Memory B cell (primary cell): ENCODE results near the gene MED12.

Source experiments
- ATAC-seq: fragments of 150-1000 bp; cut with Tn5 transposase; 2 replicates; pipeline ENCODE4 v1.10.0; 2021; ENCODE audit warnings: low read depth, mild to moderate bottlenecking, moderate library complexity
- DNase-seq, 2 donors: peaks; one replicate each; pipeline ENCODE4 v3.0.0; 2022; ENCODE audit warnings: low spot score in 2 of 2
- H3K27ac Mint-ChIP-seq: one replicate; pipeline ENCODE4 v1.8.0; 2022; ENCODE audit warnings: mild to moderate bottlenecking, moderate library complexity, mixed read lengths
- H3K27me3 Mint-ChIP-seq: one replicate; pipeline ENCODE4 v1.8.0; 2022; ENCODE audit warnings: mixed read lengths
- H3K36me3 Mint-ChIP-seq: one replicate; pipeline ENCODE4 v1.8.0; 2022; ENCODE audit warnings: mild to moderate bottlenecking, mixed read lengths
- H3K4me1 Mint-ChIP-seq: one replicate; pipeline ENCODE4 v1.8.0; 2022; ENCODE audit warnings: mixed read lengths
- H3K4me3 Mint-ChIP-seq: one replicate; pipeline ENCODE4 v1.8.0; 2022; ENCODE audit warnings: mild to moderate bottlenecking, moderate library complexity, mixed read lengths
- H3K9me3 Mint-ChIP-seq: one replicate; pipeline ENCODE4 v1.8.0; 2022; ENCODE audit warnings: mixed read lengths

The MED12 gene

GRCh38 chrX:71181558-71181909 is 63.1 kb downstream of the MED12 start:
- Mint-ChIP-seq H3K4me3 (peak overlapping the region; percentile 95), H3K27ac (peak overlapping the region; percentile 95), H3K36me3 (peaks cover 4% of the 10 kb centered on the region), H3K4me1 (peaks cover 3% of the 10 kb centered on the region), H3K27me3 (no peaks in the 10 kb centered on the region), H3K9me3 (no peaks in the 10 kb centered on the region)
- DNase-seq (peak; percentile 21 to 39), ATAC-seq (peak; percentile 64)

- H3K9me3 Mint-ChIP-seq = no peaks in the 10 kb centered on the region
- ATAC-seq (peak; percentile 91), DNase-seq (peak; percentile 57 to 69)
- H3K27ac Mint-ChIP-seq = peak overlapping the region; percentile 95
- H3K4me1 Mint-ChIP-seq = peaks cover 7% of the 10 kb centered on the region
- no peaks in the 10 kb centered on the region for H3K27me3 Mint-ChIP-seq
- peaks cover 2% of the 10 kb centered on the region for H3K36me3 Mint-ChIP-seq
- H3K4me3 Mint-ChIP-seq = peak overlapping the region; percentile 95
Observed at GRCh38 chrX:71181910-71182799, 63.8 kb downstream of the MED12 start.

DNA sequence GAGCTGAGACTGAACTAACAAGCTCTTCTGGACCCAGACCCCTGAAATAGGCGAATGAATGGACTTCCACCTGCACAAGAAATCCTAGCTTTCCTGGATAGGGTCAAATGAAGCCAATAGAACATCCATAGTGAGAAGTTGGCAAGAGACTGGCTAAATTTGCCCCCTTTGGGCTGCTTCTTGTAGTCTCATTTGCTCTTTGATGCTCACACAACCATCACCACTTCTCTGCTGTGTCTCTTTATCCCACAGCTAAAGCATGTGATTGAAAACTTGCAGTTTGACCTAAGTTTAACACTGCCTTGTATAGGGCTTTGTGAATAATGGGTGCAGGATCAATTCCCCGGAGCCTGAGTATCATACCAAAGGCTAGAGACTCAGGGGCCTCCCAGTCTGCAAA is 64.5 kb downstream of the MED12 start:
- H3K4me3 Mint-ChIP-seq = peak overlapping the region; percentile 95
- ATAC-seq (no peak), DNase-seq (no peak)
- H3K9me3 Mint-ChIP-seq = no peaks in the 10 kb centered on the region
- peak overlapping the region; percentile 95 for H3K27ac Mint-ChIP-seq
- H3K27me3 Mint-ChIP-seq = no peaks in the 10 kb centered on the region
- no peaks in the 10 kb centered on the region for H3K36me3 Mint-ChIP-seq
- peaks cover 7% of the 10 kb centered on the region for H3K4me1 Mint-ChIP-seq

DNA sequence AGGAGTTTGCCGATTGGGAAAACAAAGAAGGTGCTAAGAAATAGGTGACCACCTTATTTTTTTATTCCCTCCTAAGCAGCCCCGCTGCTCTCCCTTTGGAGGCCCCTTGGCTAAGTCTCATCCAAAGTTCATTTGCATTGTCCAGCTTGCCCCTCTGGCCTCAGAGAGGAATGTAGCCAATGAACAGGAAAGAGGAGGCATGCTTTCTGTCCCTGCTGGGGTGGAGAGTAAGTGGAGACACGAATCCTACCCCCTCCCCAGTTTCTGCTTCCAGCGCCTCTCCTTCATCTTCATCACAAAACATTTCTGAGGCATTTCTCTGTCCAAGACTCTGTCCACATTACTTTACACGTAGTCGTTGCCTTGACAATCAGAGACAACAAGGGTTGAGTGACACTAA is 64.9 kb downstream of the MED12 start:
- Mint-ChIP-seq H3K9me3 (no peaks in the 10 kb centered on the region), H3K27ac (no peak overlapping the region), H3K4me3 (no peak overlapping the region), H3K36me3 (no peaks in the 10 kb centered on the region), H3K4me1 (peaks cover 7% of the 10 kb centered on the region), H3K27me3 (no peaks in the 10 kb centered on the region)
- DNase-seq (no peak), ATAC-seq (no peak)

DNA sequence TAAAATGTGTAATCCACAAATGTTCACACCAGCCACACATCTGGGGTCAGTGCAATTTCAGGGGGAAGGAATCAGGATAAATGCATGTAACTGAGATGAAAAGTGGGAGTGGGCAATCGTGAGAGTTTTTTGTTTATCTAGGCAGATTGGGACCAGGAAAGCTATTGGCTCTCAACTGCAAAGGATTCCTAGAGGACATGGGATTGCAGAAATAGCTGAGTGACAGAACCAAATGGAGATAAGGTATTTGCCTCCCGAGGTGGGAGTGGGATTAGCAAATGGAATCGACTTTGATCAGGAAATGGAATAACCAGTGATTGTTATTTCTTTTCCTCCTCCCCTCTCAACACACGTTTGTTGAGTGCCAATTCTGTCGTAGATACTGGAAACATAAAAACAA is 65.7 kb downstream of the MED12 start:
- Mint-ChIP-seq H3K4me3 (no peak overlapping the region), H3K4me1 (peaks cover 3% of the 10 kb centered on the region), H3K27me3 (no peaks in the 10 kb centered on the region), H3K9me3 (no peaks in the 10 kb centered on the region), H3K27ac (no peak overlapping the region), H3K36me3 (no peaks in the 10 kb centered on the region)
- DNase-seq = no peak
- no peak for ATAC-seq

- no peaks in the 10 kb centered on the region for H3K27me3 Mint-ChIP-seq
- no peak overlapping the region for H3K4me3 Mint-ChIP-seq
- no peaks in the 10 kb centered on the region for H3K9me3 Mint-ChIP-seq
- H3K27ac Mint-ChIP-seq = peak overlapping the region; percentile 73
- DNase-seq (no peak), ATAC-seq (no peak)
- no peaks in the 10 kb centered on the region for H3K36me3 Mint-ChIP-seq
- peaks cover 3% of the 10 kb centered on the region for H3K4me1 Mint-ChIP-seq
Observed at GRCh38 chrX:71184803-71185495, 66.6 kb downstream of the MED12 start.

GRCh38 chrX:71191248-71191647 is 72.9 kb downstream of the MED12 start:
- no peak overlapping the region for H3K4me3 Mint-ChIP-seq
- no peaks in the 10 kb centered on the region for H3K27me3 Mint-ChIP-seq
- H3K36me3 Mint-ChIP-seq = peaks cover 6% of the 10 kb centered on the region
- ATAC-seq (no peak), DNase-seq (no peak)
- no peaks in the 10 kb centered on the region for H3K9me3 Mint-ChIP-seq
- peaks cover 19% of the 10 kb centered on the region for H3K4me1 Mint-ChIP-seq
- peak overlapping the region; percentile 32 for H3K27ac Mint-ChIP-seq
